Right renal pelvis (tissue), 4 donors: ENCODE results near the gene SLC25A4. TPM values are rescaled to one million over a fixed set of nuclear protein-coding genes. Genes with fewer than 3 reads are reported as not detected.
A peak's percentile ranks its signal among the peaks of the same experiment; 100 is the strongest.
"Not testable (repeated sequence)": the region's sequence is repeated elsewhere in the genome, so short reads cannot be mapped to it uniquely, and the experiment has no call there.

Experiments
- DNase-seq, 4 donors: peaks; one replicate each; pipeline ENCODE4 v3.0.0-alpha.2; 2013; ENCODE audit warnings: low read depth in 4 of 4, low spot score in 3 of 4, missing footprints in 1 of 4
- polyA plus RNA-seq, 4 donors: library from polyadenylated mRNA; unstranded; fragments of 120-200 nt; gene quantifications; one replicate each; pipeline ENCODE4 v1.2.1, GENCODE V29; 2013; ENCODE audit not compliant: insufficient read length in 4 of 4

Gene SLC25A4
- polyA plus RNA-seq: 10 to 100 TPM; 48.0 to 49.9 (median 48.9) TPM

DNA sequence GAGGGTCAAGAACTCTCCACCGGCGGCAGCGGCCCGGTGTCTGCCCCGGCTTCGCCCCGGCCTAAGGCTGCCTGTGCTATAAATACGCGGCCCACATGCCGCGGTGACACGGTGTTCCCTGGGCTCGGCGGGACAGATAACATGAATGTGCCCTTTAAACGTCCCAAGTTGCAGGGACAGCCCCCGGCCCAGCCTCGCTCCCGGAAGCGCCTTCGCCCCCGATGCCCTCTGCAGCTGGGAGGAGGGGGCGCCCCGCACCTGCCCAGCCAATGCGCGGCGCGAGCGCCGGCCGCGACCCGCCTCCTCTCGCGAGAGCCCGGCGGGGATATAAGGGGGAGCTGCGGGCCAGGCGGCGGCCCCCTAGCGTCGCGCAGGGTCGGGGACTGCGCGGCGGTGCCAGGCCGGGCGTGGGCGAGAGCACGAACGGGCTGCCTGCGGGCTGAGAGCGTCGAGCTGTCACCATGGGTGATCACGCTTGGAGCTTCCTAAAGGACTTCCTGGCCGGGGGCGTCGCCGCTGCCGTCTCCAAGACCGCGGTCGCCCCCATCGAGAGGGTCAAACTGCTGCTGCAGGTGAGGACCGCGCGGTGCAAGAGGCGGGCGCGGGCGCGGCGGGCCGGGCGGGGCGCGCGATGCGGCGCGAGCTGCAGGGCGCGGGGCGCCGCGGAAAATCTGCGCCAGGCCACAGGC lies at the start of gene SLC25A4:
Gene SLC25A4 (plus strand): TSS at position 355 of the 689 bp plus-strand sequence. CDS start 107 bp downstream, at position 462.
- DNase-seq: peak; percentile 67 to 76 (median 71)

GRCh38 chr4:185093603-185094002 lies 49.5 kb upstream of the SLC25A4 start:
- no peak for DNase-seq

DNA sequence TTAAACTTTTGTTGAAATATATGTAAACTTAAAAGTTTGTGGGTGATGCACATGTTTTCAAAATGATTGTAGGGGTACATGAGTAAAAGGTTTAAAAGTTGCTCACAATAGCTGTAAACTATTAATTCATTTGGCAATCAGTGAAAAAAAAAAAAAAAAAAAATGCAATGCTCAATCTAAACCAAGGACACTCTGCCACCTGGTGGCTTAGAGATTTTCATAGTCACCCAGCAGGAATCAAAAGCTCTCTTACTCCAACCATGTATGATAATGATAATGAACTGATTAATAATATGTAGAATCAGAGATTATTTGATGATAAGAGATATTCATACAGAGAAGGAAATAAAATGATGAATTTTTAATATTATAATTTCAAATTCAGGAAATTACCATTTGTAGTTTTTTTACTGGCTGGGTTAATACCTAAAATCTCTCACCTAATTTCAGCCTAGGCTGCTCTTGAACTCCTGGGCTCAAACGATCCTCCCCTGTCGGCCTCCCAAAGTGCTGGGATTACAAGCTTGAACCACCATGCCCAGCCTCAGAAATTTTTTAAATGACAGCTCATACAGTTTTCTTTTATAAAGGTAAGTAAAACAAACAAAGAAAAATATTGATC lies 46.9 kb upstream of the SLC25A4 start:
- DNase-seq: peak in 1 of 4 donors; percentile 49

DNA sequence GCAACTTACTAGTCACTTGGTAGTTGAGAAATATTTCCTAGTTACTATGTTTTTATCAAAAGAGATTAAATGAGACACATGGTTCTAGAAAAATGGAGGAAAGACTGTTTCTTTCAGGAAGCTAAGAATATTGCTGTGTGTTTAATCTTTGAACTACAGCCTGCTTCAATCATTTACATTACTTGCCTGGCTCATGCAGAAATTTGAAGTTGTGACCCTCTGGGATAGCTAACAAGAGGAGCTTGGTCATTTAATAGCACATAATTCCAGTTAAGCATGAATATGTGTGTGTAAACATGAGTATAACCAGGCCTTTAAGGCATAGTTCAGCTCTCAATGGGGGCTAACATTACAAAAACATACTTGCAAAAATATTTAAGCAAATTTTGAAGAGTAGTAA lies 44.6 kb upstream of the SLC25A4 start:
- DNase-seq: no peak

GRCh38 chr4:185099024-185099682 lies 43.9 kb upstream of the SLC25A4 start:
- DNase-seq: no peak

- no peak for DNase-seq
Measured at GRCh38 chr4:185099940-185100339, 43.1 kb upstream of the SLC25A4 start.

DNA sequence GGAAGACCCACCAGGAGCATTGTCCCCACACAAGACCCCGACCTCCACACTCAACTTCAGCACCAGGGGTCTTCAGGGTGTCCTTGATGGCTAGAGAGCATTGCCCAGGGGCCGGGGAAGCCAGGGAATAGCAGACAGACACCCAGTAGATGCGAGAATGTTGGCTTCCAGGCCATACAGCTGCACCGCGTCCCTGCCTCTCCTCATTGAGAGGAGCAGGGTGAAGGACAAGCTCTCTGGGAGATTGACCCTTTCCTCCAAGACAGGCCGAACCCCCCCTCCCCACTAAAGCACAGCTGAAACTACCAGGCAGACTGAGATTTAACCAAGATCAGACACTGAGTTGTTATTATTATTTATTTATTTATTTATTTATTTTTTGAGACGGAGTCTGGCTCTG lies 42.6 kb upstream of the SLC25A4 start:
- no peak for DNase-seq

DNA sequence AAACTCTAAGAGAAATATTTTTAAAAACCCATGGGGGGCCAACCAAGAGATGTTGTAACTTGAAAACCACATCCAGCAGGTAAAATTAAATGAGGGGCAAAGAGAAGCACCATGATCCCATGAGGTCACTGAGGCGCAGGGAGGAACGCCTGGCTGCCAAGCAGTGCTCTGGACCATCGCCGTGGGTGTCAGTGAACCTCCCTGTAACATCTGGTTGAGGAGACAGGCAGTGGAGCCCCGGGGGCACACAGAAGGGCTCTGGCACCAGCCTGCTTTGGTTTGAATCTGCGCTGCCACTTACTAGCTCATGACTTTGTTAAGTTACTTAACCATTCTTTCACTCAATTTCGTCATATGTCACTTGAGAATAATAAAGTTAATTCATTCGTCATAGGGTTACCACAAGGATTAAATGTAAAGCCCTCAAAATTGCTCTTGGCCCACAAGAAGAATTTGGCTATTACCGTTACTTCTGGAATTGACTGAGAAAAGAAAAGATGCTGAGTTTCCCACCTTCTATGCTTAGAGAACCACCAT lies 41.6 kb upstream of the SLC25A4 start:
- DNase-seq: no peak

DNA sequence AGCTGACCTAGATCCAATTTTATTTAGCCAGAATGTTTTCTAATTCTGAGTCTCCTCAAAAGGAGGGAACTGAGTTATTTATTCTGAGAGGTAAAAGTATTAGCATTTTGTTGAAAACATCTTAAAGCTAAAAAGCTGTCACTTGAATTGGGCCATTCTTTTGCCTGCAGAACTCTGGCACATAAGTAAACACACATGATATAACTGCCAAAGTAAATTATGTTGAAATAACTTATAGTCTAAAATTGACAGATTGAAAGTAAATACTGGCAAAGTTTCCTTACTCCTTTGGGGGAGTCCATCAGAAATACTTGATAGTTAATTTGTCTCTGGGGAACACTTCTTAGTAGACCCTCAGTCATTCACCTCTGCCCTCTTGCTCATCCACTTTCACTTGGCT lies 38.3 kb upstream of the SLC25A4 start:
- no peak for DNase-seq

DNA sequence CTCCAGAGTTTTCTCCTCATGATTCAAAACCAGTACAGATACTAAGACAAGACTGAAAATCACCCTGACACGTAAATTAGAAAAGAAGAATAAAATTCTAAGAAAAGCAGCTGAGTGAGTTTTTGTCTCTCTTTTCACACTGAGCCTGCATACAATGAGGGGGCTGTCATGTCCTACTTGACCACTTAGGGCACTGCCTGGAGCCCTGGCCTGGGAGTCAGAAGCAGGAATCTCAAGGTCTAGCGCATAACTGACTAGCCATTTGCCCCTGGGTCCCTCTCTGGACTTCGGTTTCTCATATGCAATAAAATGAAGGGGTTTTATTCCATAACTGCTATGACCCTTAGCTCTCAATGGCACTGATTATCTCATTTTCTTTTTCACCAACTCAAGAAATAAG lies 36.7 kb upstream of the SLC25A4 start:
- no peak for DNase-seq

DNA sequence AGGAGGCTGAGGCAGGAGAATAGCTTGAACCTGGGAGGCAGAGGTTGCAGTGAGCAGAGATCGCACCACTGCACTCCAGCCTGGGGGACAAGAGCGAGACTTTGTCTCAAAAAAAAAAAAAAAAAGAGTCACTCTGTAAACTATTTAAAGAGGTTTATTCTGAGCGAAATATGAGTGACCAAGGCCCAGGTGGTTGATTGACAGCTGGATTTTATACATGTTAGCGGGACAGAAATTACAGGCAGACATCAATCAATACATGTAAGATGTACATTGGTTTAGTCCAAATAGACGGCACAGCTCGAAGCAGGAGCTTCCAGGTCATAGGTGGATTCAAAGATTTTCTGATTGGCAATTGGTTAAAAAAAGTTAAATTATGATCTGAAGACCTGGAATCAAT lies 35.5 kb upstream of the SLC25A4 start:
- DNase-seq: not testable (repeated sequence)

DNA sequence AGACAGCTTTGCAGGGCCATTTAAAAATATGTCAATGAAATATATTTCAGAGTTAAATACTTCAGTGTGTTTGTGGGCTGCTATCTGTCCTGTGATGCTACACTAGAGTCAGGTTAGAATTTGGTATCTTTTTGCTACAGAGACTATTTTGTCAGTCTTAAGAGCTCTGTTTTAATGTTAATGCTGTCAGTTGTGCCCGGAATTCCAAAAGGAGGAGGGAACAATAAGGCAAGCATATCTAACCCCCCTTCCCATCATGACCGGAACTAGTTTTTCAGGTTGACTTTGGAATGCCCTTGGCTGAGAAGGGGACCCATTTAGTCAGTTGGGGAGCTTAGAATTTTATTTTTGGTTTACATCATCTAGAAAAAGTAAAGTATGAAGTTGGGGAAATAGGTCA lies 34.9 kb upstream of the SLC25A4 start:
- no peak for DNase-seq

- peak in 1 of 4 donors; percentile 59 for DNase-seq
Measured at GRCh38 chr4:185108669-185109068, 34.4 kb upstream of the SLC25A4 start.

GRCh38 chr4:185109736-185110135 lies 33.3 kb upstream of the SLC25A4 start:
- DNase-seq: no peak

- no peak for DNase-seq
Measured at GRCh38 chr4:185110375-185110823, 32.7 kb upstream of the SLC25A4 start.

GRCh38 chr4:185112104-185112503 lies 31.0 kb upstream of the SLC25A4 start:
- no peak for DNase-seq

DNA sequence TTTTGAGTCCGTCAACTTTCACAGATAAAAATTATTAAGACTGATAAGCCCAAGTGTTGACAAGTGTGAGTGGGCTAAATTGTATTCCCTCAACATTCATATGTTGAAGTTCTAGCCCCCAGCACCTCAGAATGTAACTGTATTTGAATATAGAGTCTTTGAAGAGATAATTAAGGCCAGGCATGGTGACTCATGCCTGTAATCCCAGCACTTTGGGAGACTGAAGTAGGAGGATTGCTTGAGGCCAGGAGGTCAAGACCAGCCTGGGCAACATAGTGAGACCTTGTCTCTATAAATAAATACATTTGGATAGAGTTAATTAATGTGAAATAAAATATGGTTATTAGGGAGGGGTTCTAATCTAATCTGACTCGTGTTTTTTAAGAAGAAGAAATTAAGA lies 29.7 kb upstream of the SLC25A4 start:
- DNase-seq: no peak

DNA sequence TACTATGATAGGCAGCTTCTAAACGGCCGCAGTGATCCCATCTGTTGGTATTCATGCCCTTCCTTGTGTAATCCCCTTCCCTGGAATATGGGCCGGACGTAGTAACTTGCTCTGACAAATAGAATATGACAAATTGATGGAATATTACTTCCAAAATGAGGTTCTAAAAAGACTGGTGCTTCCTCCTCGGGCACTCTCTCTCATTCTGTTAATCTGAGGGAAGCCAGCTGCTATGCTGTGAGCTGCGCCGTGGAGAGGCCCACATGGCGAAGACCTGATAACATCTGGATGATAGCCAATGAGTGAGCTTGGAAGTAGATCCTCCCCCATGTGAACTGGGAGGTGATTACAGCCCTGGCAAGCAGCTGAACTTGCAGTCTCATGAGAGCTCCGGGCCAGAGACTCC lies 27.2 kb upstream of the SLC25A4 start:
- peak; percentile 47 to 77 (median 70) for DNase-seq

- no peak for DNase-seq
Measured at GRCh38 chr4:185117300-185117934, 25.6 kb upstream of the SLC25A4 start.

DNA sequence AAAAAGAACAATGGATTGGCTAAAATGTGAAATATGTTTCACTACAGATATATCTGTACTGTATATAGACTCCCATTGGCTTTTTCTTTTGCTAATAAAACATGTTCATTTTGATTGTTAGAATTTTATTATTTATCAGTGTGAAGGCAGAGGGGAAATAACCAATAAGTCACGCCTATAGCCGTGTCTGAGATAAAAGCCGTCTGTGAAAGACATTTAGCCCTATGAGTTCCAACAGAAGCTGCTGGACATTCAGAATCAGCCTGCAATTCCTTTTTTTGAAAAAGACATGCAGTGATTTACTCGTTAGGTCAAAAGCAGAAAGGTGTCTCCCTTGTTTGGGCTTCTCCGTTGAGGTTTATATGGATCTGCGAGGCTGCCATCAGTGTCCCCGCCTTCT lies 24.2 kb upstream of the SLC25A4 start:
- DNase-seq: no peak

GRCh38 chr4:185119467-185119866 lies 23.6 kb upstream of the SLC25A4 start:
- DNase-seq: not testable (repeated sequence)
